ENCODE results near the gene IER5L. TPM values are rescaled to one million over a fixed set of nuclear protein-coding genes. Genes with fewer than 3 reads are reported as not detected.
"Not testable (repeated sequence)": the region's sequence is repeated elsewhere in the genome, so short reads cannot be mapped to it uniquely, and the experiment has no call there.

IER5L gene
- total and polyA plus RNA-seq, 4 donors, result 12.6 to 31.5 (median 24.1) TPM

DNA sequence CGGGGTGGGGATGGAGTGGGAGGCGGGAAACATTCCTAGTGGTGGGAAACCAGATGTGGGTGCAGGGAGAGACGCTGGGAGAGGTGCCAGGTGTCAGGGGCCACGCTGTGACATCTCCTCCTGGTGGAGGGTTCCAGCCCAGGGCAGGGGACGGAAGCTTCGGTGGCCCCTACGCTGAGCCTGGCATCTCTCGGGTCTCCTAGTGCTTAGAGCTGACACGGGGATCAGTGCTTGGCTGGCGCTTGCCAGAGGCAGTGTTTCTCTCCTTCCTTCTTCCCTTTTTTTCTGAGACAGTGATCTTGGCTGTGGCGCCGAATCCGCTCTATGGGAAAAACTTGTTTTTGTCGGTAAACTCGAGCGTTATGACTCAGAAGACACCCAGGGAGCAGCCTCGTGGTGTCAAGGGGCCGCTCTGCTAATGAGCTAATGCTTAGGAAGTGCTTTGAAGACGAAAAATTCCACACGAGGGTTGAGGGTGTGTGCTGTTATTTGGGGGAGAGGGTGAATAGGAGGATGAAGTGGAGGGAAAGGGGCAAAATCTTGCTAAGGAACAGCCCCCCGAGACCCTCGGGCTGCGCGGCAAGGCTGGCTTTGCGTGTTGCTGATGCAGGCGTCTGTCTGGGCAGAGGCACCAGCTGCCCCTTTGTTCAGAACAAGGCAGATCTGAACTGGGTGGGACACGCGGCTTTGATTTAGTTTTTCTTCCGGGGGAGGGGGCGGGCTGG is 20.4 kb upstream of the IER5L start:
- peaks cover 0 to 15% (median 3%) of the 10 kb centered on the region in 5 donors for H3K4me1 ChIP-seq (ENCODE audit: control insufficient read depth in 5 of 5, insufficient read depth in 5 of 5, low read length in 5 of 5)
- ATAC-seq (ENCODE audit: insufficient read depth, low FRiP score), result no peak
- DNase-seq, result peak; percentile 52 to 67 (median 57)
- TF ChIP-seq, protein P1, sequence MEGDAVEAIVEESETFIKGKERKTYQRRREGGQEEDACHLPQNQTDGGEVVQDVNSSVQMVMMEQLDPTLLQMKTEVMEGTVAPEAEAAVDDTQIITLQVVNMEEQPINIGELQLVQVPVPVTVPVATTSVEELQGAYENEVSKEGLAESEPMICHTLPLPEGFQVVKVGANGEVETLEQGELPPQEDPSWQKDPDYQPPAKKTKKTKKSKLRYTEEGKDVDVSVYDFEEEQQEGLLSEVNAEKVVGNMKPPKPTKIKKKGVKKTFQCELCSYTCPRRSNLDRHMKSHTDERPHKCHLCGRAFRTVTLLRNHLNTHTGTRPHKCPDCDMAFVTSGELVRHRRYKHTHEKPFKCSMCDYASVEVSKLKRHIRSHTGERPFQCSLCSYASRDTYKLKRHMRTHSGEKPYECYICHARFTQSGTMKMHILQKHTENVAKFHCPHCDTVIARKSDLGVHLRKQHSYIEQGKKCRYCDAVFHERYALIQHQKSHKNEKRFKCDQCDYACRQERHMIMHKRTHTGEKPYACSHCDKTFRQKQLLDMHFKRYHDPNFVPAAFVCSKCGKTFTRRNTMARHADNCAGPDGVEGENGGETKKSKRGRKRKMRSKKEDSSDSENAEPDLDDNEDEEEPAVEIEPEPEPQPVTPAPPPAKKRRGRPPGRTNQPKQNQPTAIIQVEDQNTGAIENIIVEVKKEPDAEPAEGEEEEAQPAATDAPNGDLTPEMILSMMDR (IDR thresholded peaks at IDR 0.05; ENCODE audit: control extremely low read depth, extremely low read depth), result no peak
- no peaks in the 10 kb centered on the region for H3K9me3 ChIP-seq (ENCODE audit: control insufficient read depth in 4 of 4, insufficient read depth in 3 of 4, low read length in 3 of 4)
- peak overlapping the region; percentile 39 to 49 for H3K27ac ChIP-seq (ENCODE audit: low read depth in 1 of 2, low read length in 1 of 2)
- H3K4me3 ChIP-seq, result no peak overlapping the region
- no peak overlapping the region for H3K9ac ChIP-seq (ENCODE audit: insufficient read depth in 1 of 2, low read length in 2 of 2)
- H3K36me3 ChIP-seq (ENCODE audit: control insufficient read depth in 4 of 4, insufficient read depth in 4 of 4, low read length in 4 of 4), result no peaks in the 10 kb centered on the region
- H3K27me3 ChIP-seq (ENCODE audit: control insufficient read depth in 3 of 3, insufficient read depth in 3 of 3, low read length in 2 of 3), result no peaks in the 10 kb centered on the region
- 42 to 47% methylated on average over 30 of the region's 30 CpGs for WGBS, 2 donors

DNA sequence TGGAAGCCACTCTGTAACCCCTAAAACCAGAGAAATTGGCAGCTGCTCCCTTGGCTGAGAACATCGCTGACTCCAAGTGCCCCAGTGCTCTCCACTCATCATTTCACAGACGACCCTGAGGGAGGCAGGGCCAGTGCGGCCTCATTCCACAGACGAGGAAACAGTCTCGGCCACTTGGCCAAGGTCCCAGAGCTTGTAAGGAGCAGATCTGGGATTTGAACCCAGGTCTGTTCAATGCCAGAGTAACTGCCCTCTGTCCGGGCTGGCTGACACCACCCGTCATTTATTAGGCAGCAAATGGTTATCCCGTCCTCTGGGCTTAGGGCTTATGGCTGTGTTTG is 19.9 kb upstream of the IER5L start:
- no peak overlapping the region for H3K9ac ChIP-seq (ENCODE audit: insufficient read depth in 1 of 2, low read length in 2 of 2)
- no peaks in the 10 kb centered on the region for H3K27me3 ChIP-seq (ENCODE audit: control insufficient read depth in 3 of 3, insufficient read depth in 3 of 3, low read length in 2 of 3)
- DNase-seq (peak; percentile 20 to 34 (median 30)), ATAC-seq (ENCODE audit: insufficient read depth, low FRiP score) (no peak)
- no peak overlapping the region for H3K4me3 ChIP-seq
- WGBS, 2 donors, result 50 to 62% methylated on average over 8 of the region's 8 CpGs
- TF ChIP-seq, protein P1 (IDR thresholded peaks at IDR 0.05; ENCODE audit: control extremely low read depth, extremely low read depth), result no peak
- peaks cover 0 to 12% (median 0%) of the 10 kb centered on the region in 5 donors for H3K4me1 ChIP-seq (ENCODE audit: control insufficient read depth in 5 of 5, insufficient read depth in 5 of 5, low read length in 5 of 5)
- peak overlapping the region; percentile 39 to 49 for H3K27ac ChIP-seq (ENCODE audit: low read depth in 1 of 2, low read length in 1 of 2)
- H3K9me3 ChIP-seq (ENCODE audit: control insufficient read depth in 4 of 4, insufficient read depth in 3 of 4, low read length in 3 of 4), result no peaks in the 10 kb centered on the region
- no peaks in the 10 kb centered on the region for H3K36me3 ChIP-seq (ENCODE audit: control insufficient read depth in 4 of 4, insufficient read depth in 4 of 4, low read length in 4 of 4)

DNA sequence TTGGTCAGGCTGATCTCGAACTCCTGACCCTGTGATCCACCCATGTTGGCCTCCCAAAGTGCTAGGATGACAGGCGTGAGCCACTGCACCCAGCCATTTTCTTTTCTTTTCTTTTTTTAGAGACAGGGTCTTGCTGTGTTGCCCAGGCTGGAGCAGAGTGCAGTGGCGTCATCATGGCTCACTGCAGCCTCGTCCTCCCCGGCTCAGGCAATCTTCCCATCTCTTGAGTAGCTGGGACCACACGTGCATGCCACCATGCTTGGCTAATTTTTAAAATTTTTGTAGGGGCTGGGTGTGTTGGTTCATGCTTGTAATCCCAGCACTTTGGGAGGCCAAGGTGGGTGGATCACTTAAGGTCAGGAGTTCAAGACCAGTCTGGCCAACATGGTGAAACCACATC is 19.0 kb upstream of the IER5L start:
- DNase-seq; H3K9ac ChIP-seq (ENCODE audit: insufficient read depth in 1 of 2, low read length in 2 of 2); H3K27me3 ChIP-seq (ENCODE audit: control insufficient read depth in 3 of 3, insufficient read depth in 3 of 3, low read length in 2 of 3); ATAC-seq (ENCODE audit: insufficient read depth, low FRiP score); H3K9me3 ChIP-seq (ENCODE audit: control insufficient read depth in 4 of 4, insufficient read depth in 3 of 4, low read length in 3 of 4); H3K4me3 ChIP-seq; H3K36me3 ChIP-seq (ENCODE audit: control insufficient read depth in 4 of 4, insufficient read depth in 4 of 4, low read length in 4 of 4); H3K27ac ChIP-seq (ENCODE audit: low read depth in 1 of 2, low read length in 1 of 2): not testable (repeated sequence)
- peaks cover 0 to 12% (median 0%) of the 10 kb centered on the region in 5 donors for H3K4me1 ChIP-seq (ENCODE audit: control insufficient read depth in 5 of 5, insufficient read depth in 5 of 5, low read length in 5 of 5)
- WGBS, 2 donors, result 88 to 95% methylated on average over 6 of the region's 6 CpGs

DNA sequence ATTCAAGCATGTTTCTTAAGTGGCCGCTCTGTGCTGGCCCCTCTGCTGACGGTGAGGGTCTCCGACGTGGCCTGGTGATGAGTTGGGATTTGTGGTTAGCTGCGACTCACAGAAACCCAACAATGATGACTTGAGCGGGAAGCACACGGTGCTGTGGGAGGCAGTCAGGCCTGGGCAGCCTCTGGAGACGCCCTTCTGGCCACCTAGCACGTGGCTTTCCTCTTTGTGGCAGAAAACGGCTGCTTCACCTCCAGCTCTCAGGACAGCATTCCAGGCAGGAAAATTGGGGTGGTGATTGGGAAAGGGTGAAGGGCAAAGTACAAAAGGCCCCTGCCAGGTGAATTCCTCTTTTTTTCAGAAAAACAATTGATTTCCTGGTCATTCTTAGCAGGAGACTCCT is 17.5 kb upstream of the IER5L start:
- H3K4me3 ChIP-seq, result no peak overlapping the region
- peaks cover 0 to 12% (median 0%) of the 10 kb centered on the region in 5 donors for H3K4me1 ChIP-seq (ENCODE audit: control insufficient read depth in 5 of 5, insufficient read depth in 5 of 5, low read length in 5 of 5)

More for the DNA sequence above, 17.5 kb upstream of the IER5L start:
- DNase-seq (no peak), ATAC-seq (ENCODE audit: insufficient read depth, low FRiP score) (no peak)
- Histone ChIP-seq H3K27me3 (ENCODE audit: control insufficient read depth in 3 of 3, insufficient read depth in 3 of 3, low read length in 2 of 3) (no peaks in the 10 kb centered on the region), H3K27ac (ENCODE audit: low read depth in 1 of 2, low read length in 1 of 2) (no peak overlapping the region), H3K36me3 (ENCODE audit: control insufficient read depth in 4 of 4, insufficient read depth in 4 of 4, low read length in 4 of 4) (no peaks in the 10 kb centered on the region), H3K9ac (ENCODE audit: insufficient read depth in 1 of 2, low read length in 2 of 2) (no peak overlapping the region), H3K9me3 (ENCODE audit: control insufficient read depth in 4 of 4, insufficient read depth in 3 of 4, low read length in 3 of 4) (peaks cover 0 to 3% (median 0%) of the 10 kb centered on the region in 4 donors)
- WGBS, 2 donors, result 89 to 90% methylated on average over 10 of the region's 10 CpGs
- TF ChIP-seq, protein P1 (IDR thresholded peaks at IDR 0.05; ENCODE audit: control extremely low read depth, extremely low read depth), result no peak
